Suprapubic skin (tissue), 3 donors: ENCODE data around the gene EPHB3.

ENCODE experiments used
- POLR2A ChIP-seq, 2 donors: fragments of 450-650 bp; IDR thresholded peaks; one replicate each; pipeline ENCODE4 v1.6.1; 2017; ENCODE audit warnings: antibody characterized with exemption in 2 of 2, mild to moderate bottlenecking in 2 of 2, moderate library complexity in 2 of 2
- TF ChIP-seq, protein P1 (sequence below), 2 donors: fragments of 200-600 bp in 1 of 2; fragments of 450-650 bp in 1 of 2; sonication (generic) in 1 of 2; IDR thresholded peaks; one replicate each; pipeline ENCODE4 v1.5.1; 2016 to 2019; ENCODE audit warnings: antibody characterized with exemption in 2 of 2, mild to moderate bottlenecking in 1 of 2, moderate library complexity in 1 of 2

DNA sequence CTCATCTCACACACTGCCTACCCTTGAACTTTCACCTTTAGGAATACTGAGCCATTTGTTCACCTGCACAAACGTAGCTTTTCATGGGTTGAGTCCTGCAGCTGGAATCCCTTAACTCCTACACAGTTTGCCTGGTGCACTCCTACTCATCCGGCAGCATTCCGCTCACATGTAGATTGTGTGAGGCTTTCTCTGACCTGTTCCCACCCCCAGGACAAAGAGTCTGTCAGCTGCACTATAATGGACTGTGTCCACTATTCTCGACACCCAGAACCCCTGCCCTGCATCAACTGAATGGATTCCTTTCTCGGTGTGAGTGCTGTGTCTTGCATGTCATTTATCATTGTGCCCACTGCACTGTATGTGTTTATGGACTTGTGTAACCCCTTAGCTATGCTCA is 54.9 kb downstream of the EPHB3 start:
- no peak for TF ChIP-seq POLR2A (IDR thresholded peaks at IDR 0.05)
- TF ChIP-seq, protein P1, sequence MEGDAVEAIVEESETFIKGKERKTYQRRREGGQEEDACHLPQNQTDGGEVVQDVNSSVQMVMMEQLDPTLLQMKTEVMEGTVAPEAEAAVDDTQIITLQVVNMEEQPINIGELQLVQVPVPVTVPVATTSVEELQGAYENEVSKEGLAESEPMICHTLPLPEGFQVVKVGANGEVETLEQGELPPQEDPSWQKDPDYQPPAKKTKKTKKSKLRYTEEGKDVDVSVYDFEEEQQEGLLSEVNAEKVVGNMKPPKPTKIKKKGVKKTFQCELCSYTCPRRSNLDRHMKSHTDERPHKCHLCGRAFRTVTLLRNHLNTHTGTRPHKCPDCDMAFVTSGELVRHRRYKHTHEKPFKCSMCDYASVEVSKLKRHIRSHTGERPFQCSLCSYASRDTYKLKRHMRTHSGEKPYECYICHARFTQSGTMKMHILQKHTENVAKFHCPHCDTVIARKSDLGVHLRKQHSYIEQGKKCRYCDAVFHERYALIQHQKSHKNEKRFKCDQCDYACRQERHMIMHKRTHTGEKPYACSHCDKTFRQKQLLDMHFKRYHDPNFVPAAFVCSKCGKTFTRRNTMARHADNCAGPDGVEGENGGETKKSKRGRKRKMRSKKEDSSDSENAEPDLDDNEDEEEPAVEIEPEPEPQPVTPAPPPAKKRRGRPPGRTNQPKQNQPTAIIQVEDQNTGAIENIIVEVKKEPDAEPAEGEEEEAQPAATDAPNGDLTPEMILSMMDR (IDR thresholded peaks at IDR 0.05): no peak
